GM21423 (cell line): ENCODE results near the gene CAMSAP1.

Source experiments
- ATAC-seq: cut with Tn5 transposase; IDR thresholded peaks from one replicate; pipeline ENCODE4 v1.9.1; 2021; ENCODE audit warnings: mild to moderate bottlenecking, moderate library complexity; ENCODE audit not compliant: unreplicated experiment

CAMSAP1 gene

DNA sequence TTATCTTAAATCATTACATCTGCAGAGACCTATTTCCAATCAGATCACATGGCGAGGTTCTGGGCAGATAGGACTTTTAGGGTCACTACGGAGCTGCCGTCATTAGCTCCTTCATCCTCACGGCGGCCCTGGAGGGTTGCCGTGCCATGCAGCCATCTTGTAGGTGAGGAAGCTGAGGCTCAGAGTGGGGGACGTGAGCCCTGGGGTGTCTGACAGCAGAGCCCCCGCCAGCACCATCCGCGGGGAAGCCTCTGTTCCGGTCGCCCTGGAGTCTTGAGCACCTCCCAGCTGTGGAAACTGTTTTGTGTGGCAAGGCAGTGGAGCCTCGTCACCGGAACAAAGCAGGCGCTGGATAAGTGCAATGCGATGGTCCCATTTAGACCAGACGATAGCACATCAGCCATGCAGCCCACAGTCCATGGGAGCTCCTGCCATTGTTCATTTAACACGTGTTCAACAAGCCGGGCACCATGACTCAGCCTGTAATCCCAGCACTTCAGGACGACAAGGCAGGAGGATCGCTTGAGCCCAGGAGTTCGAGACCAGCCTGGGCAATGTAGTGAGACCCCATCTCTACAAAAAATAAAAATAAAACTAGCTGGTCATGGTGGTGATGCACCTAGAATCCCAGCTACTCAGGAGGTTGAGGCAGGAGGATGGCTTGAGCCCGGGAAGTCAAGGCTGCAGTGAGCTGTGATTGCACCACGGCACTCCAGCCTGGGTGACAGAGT lies 143.5 kb downstream of the CAMSAP1 start:
- no peak for ATAC-seq

DNA sequence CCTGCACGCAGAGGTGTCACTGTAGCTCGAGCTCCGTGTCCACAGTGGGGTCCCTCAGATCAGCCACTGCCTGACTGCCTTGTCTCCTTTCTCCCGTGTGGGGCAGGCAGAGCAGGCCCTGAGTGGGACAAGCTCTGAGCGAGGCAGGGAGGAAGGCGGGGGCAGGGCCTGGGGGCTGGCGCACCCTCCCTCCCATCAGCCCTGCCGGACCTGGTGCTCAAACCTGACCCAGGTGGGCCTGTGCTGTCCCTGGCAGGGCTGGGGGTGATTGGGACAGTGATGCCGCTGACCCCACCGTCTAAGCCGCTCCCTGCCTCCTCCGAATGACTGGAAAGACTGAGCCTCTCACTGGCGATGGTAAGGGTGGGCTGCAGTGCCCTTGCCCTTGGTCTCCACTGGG lies 144.4 kb downstream of the CAMSAP1 start:
- no peak for ATAC-seq

DNA sequence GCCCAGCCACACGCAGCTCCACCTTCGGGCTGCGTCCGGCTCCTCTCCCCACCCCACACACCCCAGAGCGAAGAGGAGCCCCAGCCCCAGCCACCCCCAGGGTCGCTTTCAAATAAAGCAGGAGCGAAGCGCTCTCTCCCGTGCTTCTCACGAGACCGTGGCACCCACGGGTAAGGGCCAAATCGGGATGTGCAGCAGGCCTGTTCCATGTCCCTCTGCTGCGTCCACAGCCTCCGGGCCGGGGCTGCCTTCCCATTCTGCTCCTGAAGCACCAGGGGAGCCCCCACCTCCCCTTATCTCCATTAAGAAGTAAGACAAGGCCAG lies 145.5 kb downstream of the CAMSAP1 start:
- no peak for ATAC-seq

DNA sequence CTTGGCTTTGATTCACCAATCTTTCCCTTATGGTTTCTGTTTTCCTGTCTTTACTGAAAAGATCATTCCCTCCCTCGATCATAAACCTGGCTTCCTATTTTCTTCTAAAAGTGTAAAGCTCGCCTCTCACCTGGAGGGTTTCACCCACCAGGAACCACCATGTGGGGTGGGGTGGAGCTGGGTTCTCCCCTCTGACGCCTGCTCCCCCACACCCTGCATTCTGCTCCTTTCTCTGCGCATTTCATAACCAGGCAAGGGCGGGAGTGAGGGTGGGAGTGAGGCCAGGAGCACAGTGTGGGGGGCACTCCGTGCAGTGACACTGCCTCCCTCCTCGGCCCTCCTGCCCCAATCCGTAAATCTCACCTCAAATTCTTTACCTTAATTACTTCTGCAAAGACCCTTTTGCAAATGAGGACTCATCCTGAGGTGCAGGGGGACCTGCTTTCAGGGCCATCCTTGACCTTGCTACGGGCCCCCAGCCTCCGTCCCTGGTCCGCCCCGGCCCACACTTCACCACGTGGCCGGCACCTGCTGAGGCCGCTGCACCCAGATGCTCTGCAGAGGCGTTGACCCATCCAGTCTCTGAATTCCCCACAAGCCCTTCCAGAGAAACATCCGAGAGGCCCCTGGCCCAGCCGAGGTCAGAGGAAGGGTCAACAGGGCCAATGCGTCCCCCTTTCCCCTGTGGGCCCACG lies 146.0 kb downstream of the CAMSAP1 start:
- no peak for ATAC-seq

DNA sequence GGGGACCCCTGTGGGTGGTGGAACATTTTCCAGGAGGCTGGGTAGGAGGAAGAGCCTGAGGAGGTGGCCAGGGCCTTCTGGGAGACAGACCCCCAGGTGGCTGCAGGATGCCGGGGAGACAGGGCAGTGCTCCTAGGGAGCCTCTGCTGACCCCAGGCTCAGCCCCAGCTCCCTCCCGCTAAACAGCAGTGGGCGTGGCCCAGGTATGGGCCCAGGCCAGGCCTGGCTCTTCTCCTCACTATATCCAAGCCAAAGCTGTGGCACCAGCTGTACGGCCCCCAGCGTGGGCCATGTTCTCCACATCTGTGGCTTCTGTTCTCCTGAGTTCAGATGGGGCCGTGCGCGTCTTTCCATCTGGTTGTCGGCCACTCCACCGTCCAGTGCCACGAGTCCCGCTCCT lies 146.9 kb downstream of the CAMSAP1 start:
- ATAC-seq: no peak

DNA sequence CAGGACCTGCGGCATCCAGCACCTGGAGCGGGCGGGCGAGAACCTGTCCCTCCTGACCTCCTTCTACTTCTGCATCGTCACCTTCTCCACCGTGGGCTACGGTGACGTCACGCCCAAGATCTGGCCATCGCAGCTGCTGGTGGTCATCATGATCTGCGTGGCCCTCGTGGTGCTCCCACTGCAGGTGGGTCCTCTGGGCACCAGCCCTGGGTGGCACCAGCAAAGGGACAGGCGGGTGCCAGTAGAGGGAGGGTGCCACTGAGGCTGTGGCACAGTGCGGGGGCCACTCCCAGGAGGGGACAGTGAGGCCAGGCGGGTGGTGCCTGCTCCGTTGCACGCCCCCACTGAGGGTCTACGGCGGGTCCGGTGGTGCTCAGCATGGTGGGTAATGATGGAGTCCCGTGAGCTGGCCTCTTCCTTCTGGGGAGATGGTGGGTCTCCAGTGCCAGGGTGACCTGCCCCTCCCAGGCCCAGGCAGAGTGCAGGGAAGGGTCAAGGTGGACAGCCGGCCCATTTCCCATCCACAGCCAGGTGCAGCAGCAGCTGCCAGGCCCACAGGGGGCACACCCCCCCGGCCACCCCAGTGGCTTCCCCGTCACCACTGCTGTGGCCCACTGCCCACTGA lies 147.6 kb downstream of the CAMSAP1 start:
- ATAC-seq: no peak

DNA sequence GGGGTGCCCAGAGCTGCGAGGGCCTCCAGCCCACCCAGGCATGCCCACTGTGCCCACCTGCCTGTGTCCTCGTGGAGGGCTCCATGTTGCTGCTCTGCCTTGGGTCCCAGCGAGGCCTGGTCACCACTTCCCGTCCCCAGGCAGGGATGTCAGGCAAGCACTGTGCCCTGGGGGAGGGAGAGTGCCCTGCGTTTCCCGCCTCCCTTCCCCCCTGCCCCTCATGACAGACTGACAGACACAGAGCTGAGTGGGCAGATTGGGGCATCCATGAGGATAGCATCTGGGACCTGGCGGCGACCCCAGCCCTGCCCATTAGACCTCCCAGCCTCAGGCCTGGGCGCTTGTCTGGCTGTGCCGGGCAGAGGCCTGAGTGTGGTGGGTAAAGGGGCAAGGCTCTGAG lies 148.5 kb downstream of the CAMSAP1 start:
- no peak for ATAC-seq
